HepG2 (cell line): ENCODE data around the gene CXCL3. TPM values are rescaled to one million over a fixed set of nuclear protein-coding genes. Genes with fewer than 3 reads are reported as not detected.

Source experiments
- ATAC-seq: fragments of 200-7000 bp; cut with Tn5 transposase; 3 replicates; pipeline ENCODE4 v1.9.1; 2020; ENCODE audit warnings: mild to moderate bottlenecking, moderate library complexity
- BruUV-seq: library from RNA; stranded (reverse); fragments of 400-500 nt; replicated peaks from 2 replicates; lab custom pipeline; 2021; lab: Mats Ljungman, UMichigan
- CTCF ChIA-PET: fragments of 300-600 bp; formaldehyde crosslinking; extraction: SDS; loops from one replicate; lab custom pipeline; 2021; ENCODE audit warnings: low total read pairs, inconsistent platforms, low intra/inter-chr PET ratio; lab: Yijun Ruan, JAX
- POLR2A ChIA-PET: fragments of 350-600 bp; sonication (Branson Sonifier 250); formaldehyde crosslinking; loops from one replicate; lab custom pipeline; 2020; ENCODE audit warnings: antibody characterized with exemption, inconsistent platforms; lab: Yijun Ruan, JAX
- DNase-seq: peaks from one replicate; pipeline ENCODE4 v3.0.0-alpha.2; 2015; ENCODE audit warnings: low spot score
- FAIRE-seq: peaks from 3 replicates; lab custom pipeline; 2011; peaks lifted over from hg19 to GRCh38; lab: Jason Lieb, UNC
- H2AFZ ChIP-seq: one replicate; pipeline ENCODE4 v1.6.1; 2011; ENCODE audit warnings: low read length, inconsistent platforms
- H3K27ac ChIP-seq: fragments of 300-600 bp; 3 replicates; pipeline ENCODE4 v1.8.0; 2011; ENCODE audit warnings: mixed run types, mild to moderate bottlenecking, mixed read lengths, low read length, inconsistent platforms; ENCODE audit not compliant: insufficient read depth; ENCODE audit errors: extremely low read length
- H3K27me3 ChIP-seq, 2 experiments: fragments of 200-600 bp in 1 of 2; 2 replicates in 1 of 2; 3 replicates in 1 of 2; pipeline versions ENCODE4 v1.6.0 to v1.8.0; 2011; ENCODE audit warnings: low read length in 2 of 2, mild to moderate bottlenecking in 2 of 2, moderate library complexity in 2 of 2, inconsistent platforms in 1 of 2; ENCODE audit not compliant: insufficient read depth in 2 of 2, control insufficient read depth in 1 of 2
- H3K36me3 ChIP-seq, 2 experiments: fragments of 200-600 bp in 1 of 2; replicated peaks in 1 of 2; 2 replicates in 1 of 2; 3 replicates in 1 of 2; pipeline versions ENCODE4 v1.5.1 to v1.8.0; 2011; ENCODE audit warnings: low read length in 2 of 2, inconsistent platforms in 1 of 2; ENCODE audit not compliant: insufficient read depth in 2 of 2, control insufficient read depth in 1 of 2
- H3K4me1 ChIP-seq: 2 replicates; pipeline ENCODE4 v1.5.1; 2012; ENCODE audit warnings: low read length, inconsistent platforms; ENCODE audit not compliant: insufficient read depth
- H3K4me2 ChIP-seq: 2 replicates; pipeline ENCODE4 v1.6.0; 2011; ENCODE audit warnings: low read depth, low read length, inconsistent platforms
- H3K4me3 ChIP-seq, 3 experiments: fragments of 200-600 bp in 1 of 3; sonication (generic), shearing (Covaris generic) in 1 of 3; replicated peaks in 1 of 3; 2 replicates each; pipeline ENCODE4 v1.5.1; 2011 to 2016; ENCODE audit warnings: low read length in 3 of 3, inconsistent platforms in 2 of 3, low read depth in 2 of 3, mild to moderate bottlenecking in 2 of 3, control low read depth in 1 of 3, mixed read lengths in 1 of 3; ENCODE audit not compliant: insufficient read depth in 1 of 3
- H3K79me2 ChIP-seq: one replicate; pipeline ENCODE4 v1.6.1; 2011; ENCODE audit warnings: low read length, inconsistent platforms; ENCODE audit not compliant: insufficient read depth
- H3K9ac ChIP-seq: 2 replicates; pipeline ENCODE4 v1.6.0; 2011; ENCODE audit warnings: mild to moderate bottlenecking, low read depth, low read length, inconsistent platforms; ENCODE audit not compliant: insufficient read depth
- H3K9me3 ChIP-seq: 2 replicates; pipeline ENCODE4 v1.5.1; 2012; ENCODE audit warnings: mild to moderate bottlenecking, low read length
- H4K20me1 ChIP-seq: 2 replicates; pipeline ENCODE4 v1.6.0; 2011; ENCODE audit warnings: inconsistent platforms, mild to moderate bottlenecking, low read length, moderate library complexity; ENCODE audit not compliant: insufficient read depth
- AGO1 ChIP-seq: fragments of 200-400 bp; formaldehyde crosslinking; IDR thresholded peaks from 2 replicates; pipeline ENCODE4 v1.6.1; 2017; ENCODE audit warnings: mild to moderate bottlenecking, low read depth, low read length, moderate library complexity; ENCODE audit not compliant: poor library complexity, severe bottlenecking
- BRF2 ChIP-seq: sonication (generic); formaldehyde crosslinking; IDR thresholded peaks from 2 replicates; pipeline ENCODE4 v1.8.1; 2022; ENCODE audit warnings: mild to moderate bottlenecking, missing genetic modification reagents
- CTCF ChIP-seq: sonication (generic); formaldehyde crosslinking; IDR thresholded peaks from 2 replicates; pipeline ENCODE4 v1.5.0; 2020; ENCODE audit warnings: mild to moderate bottlenecking, missing genetic modification reagents, moderate library complexity
- HMG20A ChIP-seq: IDR thresholded peaks from 2 replicates; pipeline ENCODE4 v1.6.1; 2016; ENCODE audit warnings: borderline replicate concordance
- MIER3 ChIP-seq: IDR thresholded peaks from 2 replicates; pipeline ENCODE4 v1.6.1; 2016; ENCODE audit warnings: missing compliant biosample characterization, borderline replicate concordance
- MLLT10 ChIP-seq: sonication (generic); formaldehyde crosslinking; IDR thresholded peaks from 2 replicates; pipeline ENCODE4 v1.4.0; 2020; ENCODE audit warnings: missing genetic modification reagents
- NFKBIZ ChIP-seq: IDR thresholded peaks from 2 replicates; pipeline ENCODE4 v1.6.1; 2018; ENCODE audit warnings: missing genetic modification reagents, missing compliant biosample characterization
- ZMYM3 ChIP-seq: sonication (generic); formaldehyde crosslinking; IDR thresholded peaks from 2 replicates; pipeline ENCODE4 v1.5.1; 2020; ENCODE audit warnings: mild to moderate bottlenecking, missing genetic modification reagents
- ZNF224 ChIP-seq: sonication (generic); formaldehyde crosslinking; IDR thresholded peaks from 2 replicates; pipeline ENCODE4 v1.5.0; 2020; ENCODE audit warnings: mild to moderate bottlenecking, missing genetic modification reagents
- ZNF431 ChIP-seq: sonication (generic); formaldehyde crosslinking; IDR thresholded peaks from 2 replicates; pipeline ENCODE4 v1.9.0; 2022; ENCODE audit warnings: missing genetic modification reagents, low read depth, mild to moderate bottlenecking, borderline replicate concordance
- ZNF652 ChIP-seq: IDR thresholded peaks from 2 replicates; pipeline ENCODE4 v1.6.1; 2016; ENCODE audit warnings: low read depth, borderline replicate concordance
- ZNF720 ChIP-seq: sonication (generic); formaldehyde crosslinking; IDR thresholded peaks from 2 replicates; pipeline ENCODE4 v1.4.0; 2020; ENCODE audit warnings: missing genetic modification reagents
- ZNF839 ChIP-seq: sonication (generic); formaldehyde crosslinking; IDR thresholded peaks from 2 replicates; pipeline ENCODE4 v1.4.0; 2020; ENCODE audit warnings: missing genetic modification reagents, mild to moderate bottlenecking, borderline replicate concordance
- in situ Hi-C: cut with HindIII; loops from 2 replicates; pipeline ENCODE4 v1.10.0; 2017; ENCODE audit warnings: low pct_unique_long_range_greater_than_20kb; ENCODE audit not compliant: extremely low pct_ligation_motif_present
- intact Hi-C: fragments of 100-400 bp; cut with micrococcal nuclease; formaldehyde crosslinking; loops from one replicate; pipeline ENCODE4 v1.10.0; 2022; ENCODE audit not compliant: unreplicated experiment
- polyA plus RNA-seq, 8 experiments: library from polyadenylated mRNA; depleted of rRNA in 3 of 8; stranded (reverse) in 7 of 8; unstranded in 1 of 8; fragments of >200 nt; fragmentation: Illumina TruSeq in 4 of 8; extraction: Trizol in 4 of 8; gene quantifications; 2 replicates each; pipeline versions ENCODE4 v1.2.1 to v1.2.3, GENCODE V29; 2011 to 2016; ENCODE audit warnings: low read depth in 4 of 8, missing spikeins in 1 of 8, mixed read lengths in 1 of 8; ENCODE audit not compliant: insufficient read depth in 1 of 8
- total RNA-seq, 5 experiments: library from RNA; depleted of rRNA; stranded (reverse); fragments of >200 nt; fragmentation: Illumina TruSeq; extraction: Trizol; gene quantifications; 2 replicates each; pipeline ENCODE4 v1.2.3, GENCODE V29; 2016; ENCODE audit warnings: low read depth in 1 of 5
- TF ChIP-seq, protein P1 (sequence below): sonication (generic); formaldehyde crosslinking; IDR thresholded peaks from 2 replicates; pipeline ENCODE4 v1.5.1; 2020; ENCODE audit warnings: mild to moderate bottlenecking, missing genetic modification reagents, moderate library complexity
- TF ChIP-seq, protein P2 (sequence below): sonication (generic); formaldehyde crosslinking; IDR thresholded peaks from 2 replicates; pipeline ENCODE4 v1.9.0; 2021; ENCODE audit warnings: missing genetic modification reagents, mild to moderate bottlenecking, borderline replicate concordance

The CXCL3 gene
- total and polyA plus RNA-seq, 2 of the 13 experiments (the other 11 are each of a cell fraction or from before 2014, with no cell fraction given): 0.13 TPM; not detected in 1

DNA sequence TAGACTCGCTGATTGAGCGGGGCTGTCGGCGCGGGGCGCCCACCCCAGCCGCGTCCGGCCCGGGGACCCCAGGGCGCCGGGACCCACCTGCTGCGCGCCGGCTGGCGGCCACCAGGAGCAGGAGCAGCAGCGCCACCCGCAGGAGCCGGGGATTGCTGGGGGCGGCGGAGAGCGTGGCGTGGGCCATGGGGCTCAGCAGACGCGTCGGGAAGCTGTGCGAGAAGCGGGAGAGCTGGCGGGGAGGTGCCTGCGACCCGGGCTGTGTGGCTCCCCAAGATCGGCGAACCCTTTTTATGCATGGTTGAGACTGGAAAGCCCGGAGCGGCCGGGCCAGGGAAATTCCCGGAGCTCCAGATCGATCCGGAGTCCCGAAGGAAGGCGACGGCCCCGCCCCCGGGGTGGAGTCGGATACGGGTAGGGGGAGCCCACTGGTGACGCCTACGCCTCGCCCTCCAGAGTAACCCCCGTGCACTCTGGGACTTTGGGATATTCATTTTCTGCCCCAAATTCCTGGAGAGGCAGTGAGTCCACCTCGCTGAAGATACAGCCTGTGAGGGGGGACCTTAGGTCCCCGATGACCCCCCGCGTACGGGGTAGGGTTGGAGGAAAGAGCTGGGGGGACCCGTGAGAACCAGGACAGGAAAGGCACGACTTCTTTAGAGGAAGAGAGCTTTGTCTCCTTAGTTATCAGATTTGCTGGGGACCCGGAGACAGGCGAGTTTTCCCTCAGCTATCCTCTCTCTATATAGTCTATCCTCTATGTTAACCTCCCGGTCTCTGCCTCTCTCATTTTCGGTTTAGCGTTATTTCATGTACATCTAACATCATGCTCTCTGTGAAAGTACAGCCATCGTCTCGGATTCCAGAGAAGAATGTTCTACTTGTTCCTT is at the start of gene CXCL3 (continued):
- TF ChIP-seq ZNF431: no peak
- peak; percentile 48 for TF ChIP-seq CTCF (CRISPR knock-in tag)
- TF ChIP-seq, all 625 proteins: peak for 3

DNA sequence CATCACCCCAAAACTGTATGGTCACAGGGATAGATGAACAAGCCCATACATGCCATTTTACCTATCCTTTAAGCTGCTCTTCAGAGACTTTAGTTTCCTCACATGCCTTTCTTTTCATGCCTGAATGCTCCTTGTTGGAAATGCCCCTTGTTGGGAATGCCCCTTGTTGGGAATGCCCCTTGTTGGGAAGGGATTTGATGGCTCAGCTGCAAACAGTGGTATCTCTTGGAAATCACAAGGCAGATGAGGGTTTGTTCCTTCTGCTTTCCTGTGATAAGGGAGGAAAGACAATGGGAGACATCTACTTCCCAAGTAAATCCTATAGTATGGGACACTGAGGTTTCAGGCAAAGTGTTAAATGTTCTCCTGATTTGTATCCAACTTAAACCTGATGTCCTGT is 49.0 kb upstream of the CXCL3 start:
- DNase-seq: no peak
- no peak for ATAC-seq
- Histone ChIP-seq H3K4me3 (no peak overlapping the region), H3K9ac (no peak overlapping the region), H3K9me3 (no peaks in the 10 kb centered on the region), H4K20me1 (no peaks in the 10 kb centered on the region), H2AFZ (no peak overlapping the region), H3K4me1 (no peaks in the 10 kb centered on the region), H3K27ac (no peak overlapping the region), H3K79me2 (no peaks in the 10 kb centered on the region), H3K4me2 (no peak overlapping the region), H3K36me3 (no peaks in the 10 kb centered on the region), H3K27me3 (peaks cover 0 to 6% of the 10 kb centered on the region in 2 experiments; a peak in 1 of 5 replicates)
- POLR2A ChIA-PET: no interaction called here
- CTCF ChIA-PET: no interaction called here
- intact Hi-C loops: no loop called here
- BruUV-seq: no TSS peak
- in situ Hi-C loops: no loop called here
- FAIRE-seq: no peak
- TF ChIP-seq ZNF652 (CRISPR knock-in tag) (no peak), NFKBIZ (no peak), ZNF224 (no peak), ZMYM3 (CRISPR knock-in tag) (no peak), BRF2 (CRISPR knock-in tag) (no peak), AGO1 (no peak), MIER3 (CRISPR knock-in tag) (no peak), MLLT10 (CRISPR knock-in tag) (no peak), HMG20A (CRISPR knock-in tag) (no peak), ZNF720 (no peak), ZNF839 (no peak)
- TF ChIP-seq, protein P1, sequence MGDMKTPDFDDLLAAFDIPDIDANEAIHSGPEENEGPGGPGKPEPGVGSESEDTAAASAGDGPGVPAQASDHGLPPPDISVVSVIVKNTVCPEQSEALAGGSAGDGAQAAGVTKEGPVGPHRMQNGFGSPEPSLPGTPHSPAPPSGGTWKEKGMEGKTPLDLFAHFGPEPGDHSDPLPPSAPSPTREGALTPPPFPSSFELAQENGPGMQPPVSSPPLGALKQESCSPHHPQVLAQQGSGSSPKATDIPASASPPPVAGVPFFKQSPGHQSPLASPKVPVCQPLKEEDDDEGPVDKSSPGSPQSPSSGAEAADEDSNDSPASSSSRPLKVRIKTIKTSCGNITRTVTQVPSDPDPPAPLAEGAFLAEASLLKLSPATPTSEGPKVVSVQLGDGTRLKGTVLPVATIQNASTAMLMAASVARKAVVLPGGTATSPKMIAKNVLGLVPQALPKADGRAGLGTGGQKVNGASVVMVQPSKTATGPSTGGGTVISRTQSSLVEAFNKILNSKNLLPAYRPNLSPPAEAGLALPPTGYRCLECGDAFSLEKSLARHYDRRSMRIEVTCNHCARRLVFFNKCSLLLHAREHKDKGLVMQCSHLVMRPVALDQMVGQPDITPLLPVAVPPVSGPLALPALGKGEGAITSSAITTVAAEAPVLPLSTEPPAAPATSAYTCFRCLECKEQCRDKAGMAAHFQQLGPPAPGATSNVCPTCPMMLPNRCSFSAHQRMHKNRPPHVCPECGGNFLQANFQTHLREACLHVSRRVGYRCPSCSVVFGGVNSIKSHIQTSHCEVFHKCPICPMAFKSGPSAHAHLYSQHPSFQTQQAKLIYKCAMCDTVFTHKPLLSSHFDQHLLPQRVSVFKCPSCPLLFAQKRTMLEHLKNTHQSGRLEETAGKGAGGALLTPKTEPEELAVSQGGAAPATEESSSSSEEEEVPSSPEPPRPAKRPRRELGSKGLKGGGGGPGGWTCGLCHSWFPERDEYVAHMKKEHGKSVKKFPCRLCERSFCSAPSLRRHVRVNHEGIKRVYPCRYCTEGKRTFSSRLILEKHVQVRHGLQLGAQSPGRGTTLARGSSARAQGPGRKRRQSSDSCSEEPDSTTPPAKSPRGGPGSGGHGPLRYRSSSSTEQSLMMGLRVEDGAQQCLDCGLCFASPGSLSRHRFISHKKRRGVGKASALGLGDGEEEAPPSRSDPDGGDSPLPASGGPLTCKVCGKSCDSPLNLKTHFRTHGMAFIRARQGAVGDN (CRISPR knock-in tag): no peak
- TF ChIP-seq, protein P2, sequence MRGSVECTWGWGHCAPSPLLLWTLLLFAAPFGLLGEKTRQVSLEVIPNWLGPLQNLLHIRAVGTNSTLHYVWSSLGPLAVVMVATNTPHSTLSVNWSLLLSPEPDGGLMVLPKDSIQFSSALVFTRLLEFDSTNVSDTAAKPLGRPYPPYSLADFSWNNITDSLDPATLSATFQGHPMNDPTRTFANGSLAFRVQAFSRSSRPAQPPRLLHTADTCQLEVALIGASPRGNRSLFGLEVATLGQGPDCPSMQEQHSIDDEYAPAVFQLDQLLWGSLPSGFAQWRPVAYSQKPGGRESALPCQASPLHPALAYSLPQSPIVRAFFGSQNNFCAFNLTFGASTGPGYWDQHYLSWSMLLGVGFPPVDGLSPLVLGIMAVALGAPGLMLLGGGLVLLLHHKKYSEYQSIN (CRISPR knock-in tag): no peak
